GM12875 (cell line): ENCODE results near the gene ALB.

ENCODE experiments used
- H3K4me3 ChIP-seq: one replicate; pipeline ENCODE4 v1.5.1; 2011; ENCODE audit warnings: low read depth, low read length, control low read depth
- TF ChIP-seq, protein P1 (sequence below): IDR thresholded peaks from 2 replicates; pipeline ENCODE4 v1.5.1; 2011; ENCODE audit warnings: low read depth, mild to moderate bottlenecking, control low read depth, inconsistent platforms, low read length, moderate library complexity, borderline replicate concordance; ENCODE audit not compliant: insufficient read depth

The ALB gene

DNA sequence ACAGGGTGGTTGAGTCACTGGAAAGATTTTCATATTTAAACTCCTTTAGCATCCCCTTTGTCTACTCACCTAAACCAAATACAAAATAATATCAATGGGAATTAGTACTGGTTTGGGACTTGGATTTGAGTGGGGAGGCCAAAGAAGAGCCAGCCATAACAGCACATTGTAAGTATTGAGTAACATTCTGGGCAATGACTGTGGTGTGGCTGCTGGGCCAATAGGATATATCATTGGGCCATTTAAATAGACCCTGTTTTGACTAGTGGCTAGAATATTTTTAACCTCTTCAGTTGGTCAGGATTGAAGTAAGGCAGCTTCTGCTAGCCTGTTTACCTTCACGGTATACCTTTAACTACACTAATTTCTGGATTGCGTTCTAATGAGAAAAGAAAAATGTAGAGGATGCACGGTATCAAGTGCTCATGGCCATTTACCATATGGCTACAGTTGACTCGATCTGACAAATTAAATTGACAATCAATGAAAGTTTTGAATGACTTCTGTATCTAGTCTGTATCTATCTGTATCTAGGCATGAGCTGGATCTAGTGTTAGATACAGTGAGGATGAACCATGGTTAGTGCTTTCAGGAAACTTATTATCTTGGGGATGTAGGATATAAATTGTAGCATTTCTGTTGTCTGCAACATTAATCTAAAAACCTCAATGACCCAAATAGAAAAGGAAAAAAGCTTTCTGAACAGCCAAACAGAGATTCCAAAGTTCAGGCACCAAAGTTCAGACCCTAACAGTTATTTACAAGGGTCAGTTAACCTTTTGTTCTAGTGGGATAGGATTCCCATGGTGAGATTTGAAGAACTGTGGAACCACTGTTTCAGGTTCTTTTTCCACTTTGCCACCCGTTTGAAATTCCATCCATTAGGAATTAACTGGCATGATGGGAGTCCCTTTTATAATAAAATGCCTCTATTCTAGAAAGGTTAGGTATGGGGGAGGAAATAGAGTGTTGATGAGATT is 6.8 kb upstream of the ALB start:
- no peak overlapping the region for H3K4me3 ChIP-seq
- TF ChIP-seq, protein P1, sequence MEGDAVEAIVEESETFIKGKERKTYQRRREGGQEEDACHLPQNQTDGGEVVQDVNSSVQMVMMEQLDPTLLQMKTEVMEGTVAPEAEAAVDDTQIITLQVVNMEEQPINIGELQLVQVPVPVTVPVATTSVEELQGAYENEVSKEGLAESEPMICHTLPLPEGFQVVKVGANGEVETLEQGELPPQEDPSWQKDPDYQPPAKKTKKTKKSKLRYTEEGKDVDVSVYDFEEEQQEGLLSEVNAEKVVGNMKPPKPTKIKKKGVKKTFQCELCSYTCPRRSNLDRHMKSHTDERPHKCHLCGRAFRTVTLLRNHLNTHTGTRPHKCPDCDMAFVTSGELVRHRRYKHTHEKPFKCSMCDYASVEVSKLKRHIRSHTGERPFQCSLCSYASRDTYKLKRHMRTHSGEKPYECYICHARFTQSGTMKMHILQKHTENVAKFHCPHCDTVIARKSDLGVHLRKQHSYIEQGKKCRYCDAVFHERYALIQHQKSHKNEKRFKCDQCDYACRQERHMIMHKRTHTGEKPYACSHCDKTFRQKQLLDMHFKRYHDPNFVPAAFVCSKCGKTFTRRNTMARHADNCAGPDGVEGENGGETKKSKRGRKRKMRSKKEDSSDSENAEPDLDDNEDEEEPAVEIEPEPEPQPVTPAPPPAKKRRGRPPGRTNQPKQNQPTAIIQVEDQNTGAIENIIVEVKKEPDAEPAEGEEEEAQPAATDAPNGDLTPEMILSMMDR = no peak

DNA sequence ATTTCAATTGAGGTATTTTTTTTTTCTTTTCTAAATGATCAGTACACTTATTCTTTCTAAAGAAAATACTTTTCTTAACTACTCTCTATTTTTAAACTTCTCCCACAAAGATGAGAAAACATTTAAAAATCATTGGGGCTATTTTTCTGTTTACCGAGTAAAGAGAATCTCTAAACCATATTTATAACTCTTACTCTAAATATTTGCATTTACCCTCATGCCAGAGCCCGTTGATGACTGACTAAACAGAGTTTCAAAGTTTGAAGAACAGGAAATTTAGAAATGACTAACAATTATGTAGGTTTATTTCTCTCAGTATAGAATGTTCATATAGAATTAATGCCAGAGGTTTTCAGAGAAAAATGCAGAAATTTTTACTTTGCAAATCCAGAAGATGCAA is 2.7 kb upstream of the ALB start:
- TF ChIP-seq, protein P1 = no peak

DNA sequence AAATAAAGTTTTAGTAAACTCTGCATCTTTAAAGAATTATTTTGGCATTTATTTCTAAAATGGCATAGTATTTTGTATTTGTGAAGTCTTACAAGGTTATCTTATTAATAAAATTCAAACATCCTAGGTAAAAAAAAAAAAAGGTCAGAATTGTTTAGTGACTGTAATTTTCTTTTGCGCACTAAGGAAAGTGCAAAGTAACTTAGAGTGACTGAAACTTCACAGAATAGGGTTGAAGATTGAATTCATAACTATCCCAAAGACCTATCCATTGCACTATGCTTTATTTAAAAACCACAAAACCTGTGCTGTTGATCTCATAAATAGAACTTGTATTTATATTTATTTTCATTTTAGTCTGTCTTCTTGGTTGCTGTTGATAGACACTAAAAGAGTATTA is 370 bp downstream of the ALB start:
- no peak overlapping the region for H3K4me3 ChIP-seq
- TF ChIP-seq, protein P1 = no peak

More for the DNA sequence above, 2.7 kb upstream of the ALB start:
- no peak overlapping the region for H3K4me3 ChIP-seq

GRCh38 chr4:73405138-73405537 is 1.1 kb downstream of the ALB start:
- TF ChIP-seq, protein P1 = no peak
- no peak overlapping the region for H3K4me3 ChIP-seq

DNA sequence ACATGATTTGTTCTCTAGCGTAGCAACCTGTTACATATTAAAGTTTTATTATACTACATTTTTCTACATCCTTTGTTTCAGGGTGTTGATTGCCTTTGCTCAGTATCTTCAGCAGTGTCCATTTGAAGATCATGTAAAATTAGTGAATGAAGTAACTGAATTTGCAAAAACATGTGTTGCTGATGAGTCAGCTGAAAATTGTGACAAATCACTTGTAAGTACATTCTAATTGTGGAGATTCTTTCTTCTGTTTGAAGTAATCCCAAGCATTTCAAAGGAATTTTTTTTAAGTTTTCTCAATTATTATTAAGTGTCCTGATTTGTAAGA is 2.4 kb downstream of the ALB start:
- no peak overlapping the region for H3K4me3 ChIP-seq
- TF ChIP-seq, protein P1 = no peak

- H3K4me3 ChIP-seq = no peak overlapping the region
- TF ChIP-seq, protein P1 = no peak
These were observed 3.2 kb downstream of the ALB start for GRCh38 chr4:73407227-73407673.

- no peak overlapping the region for H3K4me3 ChIP-seq
- TF ChIP-seq, protein P1 = no peak
These were observed 4.2 kb downstream of the ALB start for GRCh38 chr4:73408181-73408867.
